ENCODE results near the gene SMARCD2.

GRCh38 chr17:63845509-63845908, 3.0 kb upstream of the SMARCD2 start:
- TF ChIP-seq POLR2AphosphoS2 (conservative IDR thresholded peaks at IDR 0.05; ENCODE audit: low read length) (no peak), MAX (IDR thresholded peaks at IDR 0.05) (no peak), CTCF (IDR thresholded peaks at IDR 0.05) (no peak)

Data from A549 (cell line).